Stimulated activated CD8-positive, alpha-beta memory T cell treated with anti-CD3 and anti-CD28 coated beads, Interleukin-12 subunit alpha, Interleukin-12 subunit beta, amount 100 ng/mL, for 24 hours (primary cell): ENCODE measurements around the gene GNA15.
"Not testable (repeated sequence)": the region's sequence is repeated elsewhere in the genome, so short reads cannot be mapped to it uniquely, and the experiment has no call there.

Experiments
- DNase-seq: peaks from one replicate; pipeline ENCODE4 v3.0.0-alpha.2; 2020; ENCODE audit errors: extremely low read depth

The GNA15 gene, protein sequence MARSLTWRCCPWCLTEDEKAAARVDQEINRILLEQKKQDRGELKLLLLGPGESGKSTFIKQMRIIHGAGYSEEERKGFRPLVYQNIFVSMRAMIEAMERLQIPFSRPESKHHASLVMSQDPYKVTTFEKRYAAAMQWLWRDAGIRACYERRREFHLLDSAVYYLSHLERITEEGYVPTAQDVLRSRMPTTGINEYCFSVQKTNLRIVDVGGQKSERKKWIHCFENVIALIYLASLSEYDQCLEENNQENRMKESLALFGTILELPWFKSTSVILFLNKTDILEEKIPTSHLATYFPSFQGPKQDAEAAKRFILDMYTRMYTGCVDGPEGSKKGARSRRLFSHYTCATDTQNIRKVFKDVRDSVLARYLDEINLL

GRCh38 chr19:3135961-3136683, at the start of gene GNA15:
TSS of gene GNA15 (plus strand) at chr19:3136033. CDS start at chr19:3136451, 418 bp downstream.
- no peak for DNase-seq

DNA sequence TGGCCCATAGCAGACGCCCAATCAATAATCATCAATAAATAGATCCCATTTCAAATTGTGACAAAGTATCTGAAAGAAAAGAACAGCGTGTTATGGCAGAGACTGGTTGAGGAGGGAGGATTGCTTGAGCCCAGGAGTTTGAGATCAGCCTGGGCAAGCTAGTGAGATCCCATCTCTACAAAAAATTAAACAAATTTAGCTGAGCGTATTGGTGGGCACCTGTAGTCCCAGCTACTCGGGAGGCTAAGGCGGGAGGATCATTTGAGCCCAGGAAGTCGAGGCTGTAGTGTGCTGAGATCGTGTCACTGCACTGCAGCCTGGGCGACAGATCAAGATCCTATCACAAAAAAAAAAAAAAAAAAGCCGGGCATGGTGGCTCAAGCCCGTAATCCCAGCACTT, 48.1 kb upstream of the GNA15 start:
- DNase-seq: no peak

DNA sequence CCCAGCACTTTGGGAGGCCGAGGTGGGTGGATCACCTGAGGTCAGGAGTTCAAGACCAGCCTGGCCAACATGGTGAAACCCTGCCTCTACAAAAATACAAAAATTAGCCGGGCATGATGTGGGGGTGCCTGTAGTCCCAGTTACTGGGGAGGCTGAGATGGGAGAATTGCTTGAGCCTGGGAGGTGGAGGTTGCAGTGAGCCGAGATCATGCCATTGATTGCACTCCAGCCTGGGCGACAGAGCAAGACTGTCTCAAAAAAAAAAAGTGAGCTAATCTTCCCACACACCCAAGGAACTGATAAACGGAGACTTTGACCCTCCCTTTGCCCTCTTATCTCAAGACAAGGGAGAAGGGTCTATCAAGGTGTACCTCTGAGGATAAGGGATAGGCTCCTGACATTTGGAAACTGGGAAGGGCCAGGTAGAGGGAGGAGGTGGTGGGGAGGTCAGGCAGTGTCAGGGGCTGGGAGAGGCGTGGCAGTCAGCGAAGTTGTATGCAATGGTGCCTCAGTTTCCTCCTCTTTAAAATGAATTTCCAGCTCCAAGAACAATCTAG, 46.5 kb upstream of the GNA15 start:
- not testable (repeated sequence) for DNase-seq

GRCh38 chr19:3094601-3095440, 41.0 kb upstream of the GNA15 start:
- no peak for DNase-seq

- DNase-seq: no peak
Measured at GRCh38 chr19:3095441-3096191, 40.2 kb upstream of the GNA15 start.

DNA sequence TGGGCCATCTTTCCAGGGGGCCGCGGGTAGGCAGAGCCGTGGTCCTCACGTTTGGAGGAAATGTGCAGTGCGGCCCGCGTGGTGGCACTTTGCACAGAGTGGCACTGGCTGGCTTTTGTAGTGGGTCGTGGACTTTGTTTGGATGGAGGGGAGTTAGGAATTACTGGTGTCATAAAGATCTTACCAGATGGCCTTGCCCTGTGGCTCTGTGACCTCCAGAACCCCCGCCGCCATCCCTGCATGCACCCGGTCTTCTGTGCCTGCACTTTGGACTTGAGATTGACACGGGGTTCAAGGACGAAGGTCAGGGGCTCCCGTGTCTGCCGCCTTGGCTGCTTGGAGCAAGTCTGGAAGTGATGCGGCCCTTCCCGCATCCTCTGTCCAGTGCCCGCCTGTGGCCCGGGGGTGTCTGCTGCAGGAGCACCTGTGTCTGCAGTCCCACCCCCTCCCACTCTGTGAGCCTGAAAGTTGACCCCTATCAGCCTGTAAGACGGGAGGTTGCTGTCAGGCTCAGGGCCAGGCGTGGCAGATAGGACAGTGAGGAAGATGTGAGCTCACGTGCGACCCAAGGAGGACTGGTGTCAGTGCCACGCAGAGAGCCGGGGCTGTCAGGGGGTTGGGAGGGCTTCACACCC, 39.4 kb upstream of the GNA15 start:
- no peak for DNase-seq

DNA sequence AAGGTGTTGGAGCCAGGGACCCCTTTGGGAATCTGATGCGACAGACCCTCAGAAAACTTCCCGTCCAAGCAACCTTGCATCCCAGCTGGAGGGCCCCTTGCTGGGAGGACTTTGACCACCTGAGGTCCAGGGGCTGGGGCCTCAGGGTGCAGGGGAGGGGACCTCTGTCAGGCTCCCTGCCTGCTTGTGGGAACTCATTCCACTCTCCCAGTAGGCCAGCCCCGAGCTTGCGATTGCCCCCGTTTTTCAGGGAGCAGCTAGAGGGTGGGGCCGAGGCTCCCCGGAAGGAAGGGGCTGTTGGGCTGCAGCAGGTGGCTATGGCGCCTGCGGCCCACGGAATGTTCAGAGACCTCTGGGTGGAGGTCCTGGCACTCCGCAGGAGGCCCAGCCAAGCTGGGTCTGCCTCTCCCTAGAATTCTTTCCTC, 38.9 kb upstream of the GNA15 start:
- no peak for DNase-seq

GRCh38 chr19:3097442-3097871, 38.4 kb upstream of the GNA15 start:
- no peak for DNase-seq

DNA sequence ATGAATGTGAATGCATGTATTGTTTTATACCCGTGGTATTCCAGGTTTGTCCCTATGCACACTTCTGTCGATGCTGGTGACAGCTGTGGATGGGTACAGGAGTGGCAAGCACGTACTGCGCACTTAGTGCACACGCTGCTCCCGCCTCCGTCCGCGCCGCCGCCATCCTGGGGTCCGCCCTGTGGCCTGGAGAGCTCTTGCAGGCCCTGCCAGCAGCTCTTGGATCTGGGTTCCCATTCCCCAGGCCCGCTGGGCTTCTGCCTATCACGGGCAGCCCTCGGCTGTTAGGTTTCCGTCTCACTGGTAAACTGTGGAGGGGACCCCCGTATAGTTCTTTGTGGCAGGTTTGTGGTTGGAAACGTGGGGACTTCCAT, 37.7 kb upstream of the GNA15 start:
- DNase-seq: no peak

- DNase-seq: no peak
Measured at GRCh38 chr19:3098515-3099346, 37.1 kb upstream of the GNA15 start.

DNA sequence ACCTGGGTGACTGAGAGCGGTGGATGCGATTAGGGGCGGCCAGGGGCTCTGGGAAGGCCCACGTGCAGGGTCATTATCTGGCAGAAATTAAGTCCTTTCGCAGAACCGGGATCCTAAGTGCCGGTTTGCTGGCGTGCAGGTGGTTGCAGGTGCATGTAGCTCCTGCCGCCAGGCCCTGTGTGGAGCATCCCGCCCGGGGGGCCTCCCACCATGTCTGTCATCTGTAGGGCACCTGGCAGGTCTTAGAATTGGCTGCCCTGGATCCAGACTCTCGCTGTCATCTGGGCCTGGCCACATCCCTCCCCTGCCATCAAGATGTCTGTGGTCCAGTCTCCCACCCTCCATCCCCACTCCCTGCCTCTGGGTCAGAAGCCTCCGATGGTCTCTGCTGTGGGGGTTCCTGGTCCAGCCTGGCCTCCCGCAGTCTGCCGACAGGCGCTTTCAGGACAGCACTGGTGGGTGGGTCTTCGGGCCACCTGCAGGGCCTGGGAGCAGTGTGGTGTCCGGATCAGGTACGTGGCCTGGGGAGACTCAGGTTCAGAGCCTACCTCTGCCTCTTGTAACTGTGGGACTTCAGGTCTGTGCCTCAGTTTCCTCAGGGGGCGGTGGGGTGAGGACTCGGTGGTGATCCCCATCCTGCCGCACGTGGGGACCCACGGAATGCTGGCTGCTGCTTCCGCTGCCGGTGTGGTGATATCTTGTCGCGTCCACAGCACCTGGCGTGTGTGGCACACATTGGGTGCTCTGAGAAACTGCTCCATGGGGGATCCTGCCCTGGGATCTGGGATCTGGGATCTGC, 36.3 kb upstream of the GNA15 start:
- no peak for DNase-seq

DNA sequence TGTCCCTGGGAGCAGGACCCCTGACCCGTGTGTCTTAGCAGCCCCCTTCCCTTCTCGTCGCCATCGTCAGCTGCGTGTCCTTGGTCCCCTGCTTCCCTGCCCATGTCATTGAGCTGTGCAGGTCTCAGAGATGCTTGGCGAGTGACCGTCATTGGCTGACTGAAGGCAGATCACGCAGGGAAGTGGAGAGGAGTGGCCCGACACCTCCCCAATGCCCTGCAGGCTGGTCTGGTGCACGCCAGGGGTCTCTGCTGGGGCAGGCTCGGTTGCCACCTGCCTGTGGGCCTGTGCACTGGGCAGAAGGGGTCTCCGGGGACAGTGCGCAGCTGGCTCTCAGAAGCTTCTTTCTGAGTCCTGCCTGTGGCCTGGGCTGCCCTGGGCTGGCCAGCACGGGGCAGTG, 35.5 kb upstream of the GNA15 start:
- no peak for DNase-seq

DNA sequence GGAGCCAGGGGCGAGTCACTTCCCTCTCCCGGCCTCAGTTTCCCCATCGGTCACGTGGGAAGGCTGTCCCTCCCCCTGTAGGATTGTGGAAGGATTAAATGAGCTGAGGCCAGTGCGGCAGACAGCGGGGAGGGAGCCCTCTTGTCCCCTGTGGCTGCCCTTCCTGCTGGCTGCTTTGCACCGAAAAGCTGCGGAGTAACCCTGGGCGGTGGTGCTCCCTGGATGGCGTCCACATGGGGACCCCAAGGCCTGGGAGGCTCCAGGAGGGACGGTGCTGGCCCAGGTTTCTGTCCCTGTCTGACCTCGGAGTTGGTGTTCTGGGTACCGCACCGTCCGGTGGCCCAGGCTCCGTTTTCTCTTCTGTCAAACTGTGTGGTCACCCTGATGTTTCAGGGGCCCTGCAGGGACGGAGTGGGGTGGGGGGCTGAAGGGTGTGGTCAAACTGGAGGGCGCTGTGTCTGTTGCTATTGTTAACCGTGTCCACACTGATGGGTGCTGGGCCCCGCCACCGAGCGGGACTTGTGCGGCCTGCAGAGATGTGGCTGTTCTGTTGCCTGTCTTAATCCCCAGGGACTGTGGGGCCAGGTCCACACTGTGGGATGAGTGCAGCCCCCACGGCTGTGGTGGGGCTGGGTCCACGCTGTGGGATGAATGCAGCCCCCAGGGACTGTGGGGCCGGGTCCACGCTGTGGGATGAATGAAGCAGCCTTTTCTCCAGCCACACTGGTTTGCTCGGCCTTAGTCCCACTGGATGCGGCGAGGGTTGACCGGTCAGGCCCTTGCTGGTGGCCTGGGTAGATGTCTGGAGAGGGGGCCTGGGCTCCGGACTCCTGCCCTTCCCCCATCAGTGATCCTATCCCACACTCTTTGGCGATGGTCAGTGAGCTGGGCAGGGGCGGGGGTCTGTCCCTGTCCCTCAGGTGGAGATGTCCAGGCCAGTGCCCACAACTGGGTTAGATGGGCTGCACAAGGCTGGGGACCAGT, 34.8 kb upstream of the GNA15 start:
- DNase-seq: no peak

- DNase-seq: no peak
Measured at GRCh38 chr19:3102239-3103140, 33.3 kb upstream of the GNA15 start.

GRCh38 chr19:3104708-3104983, 31.2 kb upstream of the GNA15 start:
- no peak for DNase-seq

- DNase-seq: no peak
Measured at GRCh38 chr19:3105641-3106508, 30.0 kb upstream of the GNA15 start.
